ENCODE data around the gene RGS7. TPM values are rescaled to one million over a fixed set of nuclear protein-coding genes. Genes with fewer than 3 reads are reported as not detected.

The RGS7 gene
- polyA plus RNA-seq, 2 of the 4 experiments (the other 2 are of a cell fraction): 0.08 TPM; not detected in 1

DNA sequence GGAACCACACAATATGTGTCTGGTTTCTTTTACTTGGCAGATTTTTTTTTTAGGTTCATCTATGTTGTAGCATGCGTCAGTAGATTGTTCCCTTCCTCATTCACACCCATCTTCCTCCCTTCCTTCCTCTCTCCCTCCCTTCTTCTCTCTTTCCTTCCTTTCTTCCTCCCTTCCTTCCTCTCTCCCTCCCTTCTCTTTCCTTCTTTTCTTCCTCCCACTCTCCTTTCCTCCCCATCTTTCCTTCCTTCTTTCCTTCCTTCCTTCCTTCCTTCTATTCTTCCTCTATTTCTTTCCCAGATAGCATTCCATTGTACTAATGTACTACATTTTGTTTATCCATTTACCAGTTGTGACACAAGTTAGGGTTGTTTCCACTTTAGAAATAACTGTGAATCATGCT lies 218.0 kb downstream of the RGS7 start:
- CTCF ChIA-PET: no interaction called here
- DNase-seq (ENCODE audit: low read depth in 1 of 2, low spot score in 1 of 2): no peak
- ATAC-seq: no peak

DNA sequence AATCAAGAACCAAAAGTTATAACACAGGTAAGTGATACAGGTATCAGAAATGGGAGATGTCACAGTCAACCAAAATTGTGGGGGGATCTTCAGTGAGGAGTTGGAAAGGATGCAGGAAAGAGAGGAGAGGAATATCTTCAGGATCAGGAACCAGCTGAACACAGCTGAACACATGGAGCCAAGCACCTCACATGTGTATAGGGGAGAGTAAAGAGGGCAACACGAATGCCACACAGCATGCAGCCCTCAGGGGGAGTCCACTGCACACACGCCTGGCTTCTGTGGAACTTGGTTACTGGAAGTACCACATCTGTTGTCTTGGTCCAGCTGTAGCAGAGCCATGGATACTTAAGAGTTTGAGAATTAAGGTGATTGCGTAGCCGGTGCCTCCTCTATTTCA lies 218.8 kb downstream of the RGS7 start:
- ChIA-PET POLR2A (no interaction called here), CTCF (no interaction called here)
- ATAC-seq (no peak), DNase-seq (ENCODE audit: low read depth in 1 of 2, low spot score in 1 of 2) (no peak), FAIRE-seq (no peak)
- Histone ChIP-seq H3K4me2 (no peak overlapping the region), H3K4me1 (no peaks in the 10 kb centered on the region), H3K4me3 (no peak overlapping the region), H3K27ac (no peak overlapping the region), H3K9me3 (no peaks in the 10 kb centered on the region)
- no peak for TF ChIP-seq KDM1A (IDR thresholded peaks at IDR 0.05; ENCODE audit: low read depth)
- no peak for TF ChIP-seq POLR2A (IDR thresholded peaks at IDR 0.05; ENCODE audit: low read length)
- TF ChIP-seq, protein P1, sequence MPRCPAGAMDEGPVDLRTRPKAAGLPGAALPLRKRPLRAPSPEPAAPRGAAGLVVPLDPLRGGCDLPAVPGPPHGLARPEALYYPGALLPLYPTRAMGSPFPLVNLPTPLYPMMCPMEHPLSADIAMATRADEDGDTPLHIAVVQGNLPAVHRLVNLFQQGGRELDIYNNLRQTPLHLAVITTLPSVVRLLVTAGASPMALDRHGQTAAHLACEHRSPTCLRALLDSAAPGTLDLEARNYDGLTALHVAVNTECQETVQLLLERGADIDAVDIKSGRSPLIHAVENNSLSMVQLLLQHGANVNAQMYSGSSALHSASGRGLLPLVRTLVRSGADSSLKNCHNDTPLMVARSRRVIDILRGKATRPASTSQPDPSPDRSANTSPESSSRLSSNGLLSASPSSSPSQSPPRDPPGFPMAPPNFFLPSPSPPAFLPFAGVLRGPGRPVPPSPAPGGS (IDR thresholded peaks at IDR 0.05): no peak
- TF ChIP-seq ZSCAN20 (CRISPR knock-in tag; IDR thresholded peaks at IDR 0.05): no peak
- no peak for TF ChIP-seq TP53 (CRISPR knock-in tag; IDR thresholded peaks at IDR 0.05)
- no peak for TF ChIP-seq TFCP2L1 (CRISPR knock-in tag; IDR thresholded peaks at IDR 0.05)
- TF ChIP-seq NPAS2 (CRISPR knock-in tag; IDR thresholded peaks at IDR 0.05; ENCODE audit: borderline replicate concordance): no peak
- no peak for TF ChIP-seq CHD2 (IDR thresholded peaks at IDR 0.05; ENCODE audit: low read length, partially characterized antibody)
- TF ChIP-seq, protein P2, sequence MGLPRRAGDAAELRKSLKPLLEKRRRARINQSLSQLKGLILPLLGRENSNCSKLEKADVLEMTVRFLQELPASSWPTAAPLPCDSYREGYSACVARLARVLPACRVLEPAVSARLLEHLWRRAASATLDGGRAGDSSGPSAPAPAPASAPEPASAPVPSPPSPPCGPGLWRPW (IDR thresholded peaks at IDR 0.05): no peak
- TF ChIP-seq EHMT2 (IDR thresholded peaks at IDR 0.05; ENCODE audit: low read depth): no peak
- TF ChIP-seq FOSL2 (IDR thresholded peaks at IDR 0.05): no peak
- no peak for TF ChIP-seq FOSL2 (CRISPR knock-in tag; IDR thresholded peaks at IDR 0.05)
- no peak for TF ChIP-seq CEBPB (IDR thresholded peaks at IDR 0.05)
- no peak for TF ChIP-seq EP300 (IDR thresholded peaks at IDR 0.05)
- TF ChIP-seq HDAC2 (IDR thresholded peaks at IDR 0.05): no peak
- no peak for TF ChIP-seq KDM5A (IDR thresholded peaks at IDR 0.05)
- TF ChIP-seq, protein P3, sequence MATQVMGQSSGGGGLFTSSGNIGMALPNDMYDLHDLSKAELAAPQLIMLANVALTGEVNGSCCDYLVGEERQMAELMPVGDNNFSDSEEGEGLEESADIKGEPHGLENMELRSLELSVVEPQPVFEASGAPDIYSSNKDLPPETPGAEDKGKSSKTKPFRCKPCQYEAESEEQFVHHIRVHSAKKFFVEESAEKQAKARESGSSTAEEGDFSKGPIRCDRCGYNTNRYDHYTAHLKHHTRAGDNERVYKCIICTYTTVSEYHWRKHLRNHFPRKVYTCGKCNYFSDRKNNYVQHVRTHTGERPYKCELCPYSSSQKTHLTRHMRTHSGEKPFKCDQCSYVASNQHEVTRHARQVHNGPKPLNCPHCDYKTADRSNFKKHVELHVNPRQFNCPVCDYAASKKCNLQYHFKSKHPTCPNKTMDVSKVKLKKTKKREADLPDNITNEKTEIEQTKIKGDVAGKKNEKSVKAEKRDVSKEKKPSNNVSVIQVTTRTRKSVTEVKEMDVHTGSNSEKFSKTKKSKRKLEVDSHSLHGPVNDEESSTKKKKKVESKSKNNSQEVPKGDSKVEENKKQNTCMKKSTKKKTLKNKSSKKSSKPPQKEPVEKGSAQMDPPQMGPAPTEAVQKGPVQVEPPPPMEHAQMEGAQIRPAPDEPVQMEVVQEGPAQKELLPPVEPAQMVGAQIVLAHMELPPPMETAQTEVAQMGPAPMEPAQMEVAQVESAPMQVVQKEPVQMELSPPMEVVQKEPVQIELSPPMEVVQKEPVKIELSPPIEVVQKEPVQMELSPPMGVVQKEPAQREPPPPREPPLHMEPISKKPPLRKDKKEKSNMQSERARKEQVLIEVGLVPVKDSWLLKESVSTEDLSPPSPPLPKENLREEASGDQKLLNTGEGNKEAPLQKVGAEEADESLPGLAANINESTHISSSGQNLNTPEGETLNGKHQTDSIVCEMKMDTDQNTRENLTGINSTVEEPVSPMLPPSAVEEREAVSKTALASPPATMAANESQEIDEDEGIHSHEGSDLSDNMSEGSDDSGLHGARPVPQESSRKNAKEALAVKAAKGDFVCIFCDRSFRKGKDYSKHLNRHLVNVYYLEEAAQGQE (IDR thresholded peaks at IDR 0.05): no peak
- no peak for TF ChIP-seq PHF8 (IDR thresholded peaks at IDR 0.05; ENCODE audit: borderline replicate concordance, low read depth)
- no peak for TF ChIP-seq HOXA7 (CRISPR knock-in tag; IDR thresholded peaks at IDR 0.05)
- no peak for TF ChIP-seq FOXS1 (CRISPR knock-in tag; IDR thresholded peaks at IDR 0.05)
- no peak for TF ChIP-seq HOXB5 (CRISPR knock-in tag; IDR thresholded peaks at IDR 0.05)
- 45% methylated on average over 4 of the region's 4 CpGs for WGBS (ENCODE audit: missing lambda C conversion rate)

More for the DNA sequence above, 218.0 kb downstream of the RGS7 start:
- no peak overlapping the region for H3K27ac ChIP-seq
- 17% methylated on average over 1 of the region's 1 CpG for WGBS (ENCODE audit: missing lambda C conversion rate)
- POLR2A ChIA-PET: no interaction called here
- no peaks in the 10 kb centered on the region for H3K4me1 ChIP-seq
- H3K9me3 ChIP-seq: no peaks in the 10 kb centered on the region
- no peak for FAIRE-seq
- no peak overlapping the region for H3K4me3 ChIP-seq
- TF ChIP-seq RAD21 (conservative IDR thresholded peaks at IDR 0.05 in 1 of 2, IDR thresholded peaks at IDR 0.05 in 1 of 2) (no peak), ZC3H11A (IDR thresholded peaks at IDR 0.05) (no peak), ZNF302 (CRISPR knock-in tag; IDR thresholded peaks at IDR 0.05) (no peak), KDM5A (IDR thresholded peaks at IDR 0.05) (no peak), KDM1A (IDR thresholded peaks at IDR 0.05; ENCODE audit: low read depth) (no peak), MAZ (IDR thresholded peaks at IDR 0.05; ENCODE audit: borderline replicate concordance, low read depth, low read length) (no peak), ZFP36 (IDR thresholded peaks at IDR 0.05; ENCODE audit: borderline replicate concordance, partially characterized antibody) (no peak), RCOR1 (IDR thresholded peaks at IDR 0.05; ENCODE audit: low read depth, low read length) (no peak), FOSL2 (IDR thresholded peaks at IDR 0.05) (no peak), FOSL2 (CRISPR knock-in tag; IDR thresholded peaks at IDR 0.05) (no peak), MYC (IDR thresholded peaks at IDR 0.05; ENCODE audit: borderline replicate concordance, low read length) (no peak)
- TF ChIP-seq, protein P3 (IDR thresholded peaks at IDR 0.05): no peak
- TF ChIP-seq, protein P4, sequence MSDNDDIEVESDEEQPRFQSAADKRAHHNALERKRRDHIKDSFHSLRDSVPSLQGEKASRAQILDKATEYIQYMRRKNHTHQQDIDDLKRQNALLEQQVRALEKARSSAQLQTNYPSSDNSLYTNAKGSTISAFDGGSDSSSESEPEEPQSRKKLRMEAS (IDR thresholded peaks at IDR 0.05): no peak
- TF ChIP-seq, protein P5, sequence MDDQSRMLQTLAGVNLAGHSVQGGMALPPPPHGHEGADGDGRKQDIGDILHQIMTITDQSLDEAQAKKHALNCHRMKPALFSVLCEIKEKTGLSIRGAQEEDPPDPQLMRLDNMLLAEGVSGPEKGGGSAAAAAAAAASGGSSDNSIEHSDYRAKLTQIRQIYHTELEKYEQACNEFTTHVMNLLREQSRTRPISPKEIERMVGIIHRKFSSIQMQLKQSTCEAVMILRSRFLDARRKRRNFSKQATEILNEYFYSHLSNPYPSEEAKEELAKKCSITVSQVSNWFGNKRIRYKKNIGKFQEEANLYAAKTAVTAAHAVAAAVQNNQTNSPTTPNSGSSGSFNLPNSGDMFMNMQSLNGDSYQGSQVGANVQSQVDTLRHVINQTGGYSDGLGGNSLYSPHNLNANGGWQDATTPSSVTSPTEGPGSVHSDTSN (IDR thresholded peaks at IDR 0.05): no peak
- H3K4me2 ChIP-seq: no peak overlapping the region
